Brain pericyte (primary cell): ENCODE results near the gene ACSL6.

ENCODE experiments used
- DNase-seq: peaks from one replicate; pipeline ENCODE4 v3.0.0-alpha.2; 2012; ENCODE audit warnings: low read depth, low spot score

Gene ACSL6

DNA sequence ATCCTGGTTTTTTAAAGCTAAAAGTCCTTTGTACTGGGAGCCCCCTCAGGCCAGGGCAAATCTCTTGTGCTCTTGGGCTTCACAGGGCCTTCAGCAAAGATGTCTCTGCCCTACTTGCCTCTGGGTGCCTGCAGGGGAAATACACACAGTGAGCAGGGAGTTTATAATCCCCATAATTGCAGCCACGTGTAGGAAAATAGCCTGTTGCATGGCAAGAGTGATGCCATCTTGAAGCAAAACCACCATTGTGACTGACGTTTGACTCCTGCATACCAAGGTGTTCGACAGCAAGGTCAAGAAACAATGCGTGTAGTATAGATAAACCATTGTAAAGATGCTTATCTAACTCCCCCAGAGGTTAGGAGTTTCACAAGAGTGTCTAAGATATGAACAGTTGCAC is 37.6 kb upstream of the ACSL6 start:
- DNase-seq: no peak

DNA sequence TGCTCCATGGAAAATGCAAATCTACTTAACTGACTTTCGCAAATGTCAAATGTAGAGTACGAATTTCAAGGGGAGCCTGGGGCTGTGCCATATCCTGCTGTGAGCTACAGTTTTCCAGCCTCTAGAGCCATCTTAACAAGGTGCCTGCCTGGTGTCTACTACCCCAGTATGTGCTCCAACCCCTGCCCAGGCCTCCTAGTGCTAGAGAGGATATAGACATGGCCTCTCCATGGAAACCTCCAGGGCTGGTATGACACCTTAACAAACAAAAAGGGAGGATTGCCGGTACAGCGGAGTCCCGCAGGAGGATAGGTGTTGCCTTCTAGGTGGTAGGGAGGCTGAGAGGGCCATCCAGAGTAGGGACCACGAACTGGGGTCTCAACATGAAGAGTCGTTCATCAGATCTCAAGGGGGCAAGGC is 35.4 kb upstream of the ACSL6 start:
- no peak for DNase-seq

DNA sequence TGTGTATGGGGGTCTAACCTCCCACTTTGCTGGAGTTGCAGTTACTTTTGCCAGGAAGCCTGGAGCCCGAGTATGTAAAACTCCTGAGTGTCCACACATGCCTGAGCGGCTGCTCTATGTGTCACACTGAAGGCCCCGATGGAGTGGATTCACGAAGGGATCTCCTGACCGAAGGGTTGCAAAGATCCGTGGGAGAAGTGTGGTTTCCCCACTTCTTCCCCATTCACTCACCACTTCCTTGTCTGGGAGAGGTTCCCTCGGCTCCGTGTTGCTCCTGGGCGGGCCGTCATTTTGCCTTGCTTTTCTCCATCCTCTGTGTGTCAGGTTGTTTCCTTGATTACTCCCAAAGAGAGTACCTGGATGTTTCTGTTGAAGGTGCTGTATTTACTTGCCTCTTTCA is 32.7 kb upstream of the ACSL6 start:
- DNase-seq: no peak

DNA sequence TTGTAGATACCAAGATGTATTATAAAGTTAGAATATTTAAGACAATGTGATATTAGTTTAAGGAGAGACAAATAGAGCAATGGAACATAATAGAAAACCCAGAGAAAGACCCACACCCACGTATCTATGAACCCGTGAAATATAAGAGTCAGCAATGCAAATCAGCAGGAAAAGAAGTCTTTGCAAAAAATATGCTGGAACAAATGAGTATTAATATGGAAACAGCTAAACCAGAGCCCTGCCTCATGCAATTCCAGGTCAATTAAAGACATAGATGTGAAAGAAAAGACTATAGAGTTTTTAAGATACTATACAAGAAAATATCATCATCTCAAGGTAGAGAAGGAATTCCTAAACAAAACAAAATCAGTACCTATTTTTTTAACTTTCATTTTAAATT is 25.9 kb upstream of the ACSL6 start:
- no peak for DNase-seq

DNA sequence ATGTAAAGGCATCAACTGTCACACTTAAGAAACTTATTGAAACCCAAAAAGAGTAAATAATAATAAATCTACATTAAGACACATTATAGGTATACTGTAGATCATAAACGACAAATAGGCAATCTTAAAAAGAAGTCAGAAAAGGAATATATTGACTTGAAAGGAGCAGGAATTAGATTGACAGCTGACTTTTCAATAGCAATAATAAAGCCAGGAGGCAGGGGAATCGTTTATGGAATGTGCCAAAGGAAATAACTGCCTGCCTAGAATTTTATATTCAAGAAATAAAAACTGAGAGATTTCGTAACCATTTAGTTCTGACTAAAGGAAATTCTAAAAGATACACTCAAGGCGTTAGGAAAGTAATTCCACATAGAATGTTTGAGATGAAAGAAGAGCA is 21.7 kb upstream of the ACSL6 start:
- no peak for DNase-seq

DNA sequence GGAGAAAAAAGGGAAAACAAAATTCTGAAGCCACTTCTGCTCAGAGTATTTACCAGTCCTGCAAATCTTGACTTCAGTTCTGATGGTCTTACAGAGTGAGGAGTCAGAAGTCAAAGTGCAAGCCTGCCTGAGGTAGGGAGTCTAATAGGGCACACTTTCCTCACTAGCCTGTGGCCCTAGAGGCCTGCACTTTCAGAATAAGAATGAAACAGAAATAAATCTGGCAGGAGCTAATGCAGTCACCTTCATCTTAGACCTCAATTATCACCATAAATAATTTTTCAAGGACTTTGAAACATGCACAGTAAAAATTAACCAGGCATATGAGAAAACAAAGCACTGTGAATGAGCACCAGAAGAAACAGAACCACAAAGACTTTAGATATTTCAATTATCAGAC is 20.7 kb upstream of the ACSL6 start:
- DNase-seq: no peak

DNA sequence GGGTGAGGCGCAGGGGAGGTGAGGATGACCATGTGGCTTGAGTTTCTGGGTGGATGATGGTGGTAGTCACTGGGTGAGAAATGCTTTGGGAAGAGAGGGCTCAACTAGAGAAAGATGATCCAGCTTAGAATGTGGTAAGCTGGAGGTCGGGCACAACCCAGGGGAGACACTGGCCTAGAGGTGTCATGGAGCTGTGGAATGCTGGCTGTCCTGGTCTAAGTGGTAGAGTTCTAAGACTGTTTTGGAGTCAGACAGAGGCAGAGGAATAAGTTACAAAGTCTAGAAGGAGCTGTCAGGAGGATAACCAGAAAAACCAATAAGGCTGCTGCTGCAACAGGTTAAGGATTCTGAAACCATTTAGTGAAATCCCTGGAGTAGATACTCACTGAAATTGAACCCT is 19.2 kb upstream of the ACSL6 start:
- no peak for DNase-seq

DNA sequence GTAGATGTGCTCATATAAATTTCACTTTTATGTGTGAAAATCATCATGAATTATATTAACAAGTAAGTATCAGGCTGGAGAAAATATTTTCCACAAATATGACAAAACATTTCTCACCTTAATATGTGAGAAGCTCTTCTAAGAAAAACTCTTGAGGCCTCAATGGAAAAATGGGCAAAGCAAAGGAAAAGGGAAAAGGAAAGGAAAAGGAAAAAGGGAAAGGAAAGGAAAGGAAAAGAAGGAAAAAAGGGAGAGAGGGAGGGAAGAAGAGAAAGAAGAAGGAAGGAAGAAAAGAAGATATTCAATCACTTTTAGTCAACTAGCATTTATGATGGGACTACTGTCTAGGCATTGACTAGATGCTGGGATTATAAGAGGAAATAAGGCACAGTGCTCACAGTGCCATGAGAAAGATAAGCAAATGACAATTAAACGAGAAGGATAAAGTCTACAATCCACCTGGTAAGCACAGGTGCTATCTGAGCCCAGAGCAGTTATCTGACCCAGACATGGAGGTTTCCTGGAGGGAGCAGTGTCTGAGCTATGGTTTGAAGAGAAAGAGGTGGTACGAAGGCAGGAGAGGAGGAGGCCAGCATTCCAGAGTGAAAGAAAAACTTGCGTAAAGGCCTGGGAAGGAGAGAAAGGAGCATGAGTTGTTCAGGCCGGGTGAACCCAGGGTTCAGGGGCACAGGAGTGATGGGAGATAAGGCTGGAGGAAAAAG is 18.3 kb upstream of the ACSL6 start:
- DNase-seq: no peak

DNA sequence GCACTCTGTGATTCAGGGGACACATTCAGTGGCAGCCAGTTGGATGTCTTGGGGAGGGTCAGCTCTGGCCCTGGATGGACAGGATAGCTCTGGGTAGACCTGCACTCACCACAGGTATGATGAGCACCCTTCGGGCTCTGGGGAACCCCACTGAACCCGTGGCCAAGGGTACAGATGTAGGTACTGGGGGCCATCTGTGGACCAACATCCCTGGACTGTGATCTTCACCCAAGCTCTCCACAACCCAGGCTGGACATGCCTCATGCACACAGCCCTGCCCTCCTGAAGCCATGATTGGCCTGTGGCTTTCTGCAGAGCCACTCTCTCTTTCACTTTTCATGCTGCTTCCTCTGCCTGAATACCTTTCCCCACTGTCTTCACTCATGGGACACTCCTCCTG is 15.6 kb upstream of the ACSL6 start:
- no peak for DNase-seq

DNA sequence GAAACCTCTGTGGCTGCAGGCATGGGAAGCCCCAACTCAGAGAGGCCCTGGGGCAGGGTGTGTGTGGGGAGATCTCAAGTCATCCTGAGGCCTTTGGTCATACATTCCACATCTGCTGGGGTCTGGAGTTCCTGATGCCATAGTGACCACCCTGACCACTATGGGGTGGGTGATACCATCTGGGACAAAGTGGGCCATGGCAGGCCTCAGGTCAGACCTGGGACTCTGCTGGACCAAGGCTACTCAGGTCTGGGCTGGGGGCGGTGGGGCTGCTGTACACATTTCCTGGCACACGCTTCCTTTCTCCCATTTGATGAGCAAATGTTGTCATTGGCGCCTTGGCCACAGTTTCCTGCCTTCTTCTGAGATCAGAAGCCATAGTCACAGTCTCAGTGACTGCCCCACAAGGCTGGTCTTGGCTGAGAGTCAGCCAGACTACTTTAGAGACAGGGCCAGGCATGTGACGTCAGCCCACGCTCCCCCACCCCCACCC is 15.1 kb upstream of the ACSL6 start:
- DNase-seq: no peak

DNA sequence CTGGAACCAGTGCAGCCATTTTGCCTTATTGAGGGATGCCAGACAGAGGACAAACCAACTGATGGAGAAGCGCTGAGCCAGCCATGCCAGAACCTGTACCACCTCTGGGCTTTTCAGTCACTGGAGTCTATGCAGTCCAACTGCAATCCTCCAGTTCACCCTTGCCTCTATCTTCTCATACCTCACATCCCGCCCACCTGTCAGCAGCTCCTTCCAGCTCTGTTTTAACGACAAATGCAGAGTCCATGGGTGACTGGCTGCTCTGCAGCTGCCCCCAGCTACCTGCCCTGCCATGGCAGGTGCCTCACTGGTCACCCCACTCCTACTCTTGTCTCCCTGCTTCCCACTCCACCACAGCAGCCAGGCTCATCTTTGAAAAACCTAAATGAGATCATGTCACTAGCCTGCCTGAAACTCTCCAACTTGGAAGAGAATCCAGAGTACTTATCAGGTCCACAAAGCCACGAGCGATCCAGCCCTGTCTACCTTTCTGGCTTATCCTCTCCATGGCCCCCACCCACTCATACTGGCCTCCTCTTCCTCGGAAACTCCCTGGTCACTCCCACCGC is 14.0 kb upstream of the ACSL6 start:
- DNase-seq: no peak

DNA sequence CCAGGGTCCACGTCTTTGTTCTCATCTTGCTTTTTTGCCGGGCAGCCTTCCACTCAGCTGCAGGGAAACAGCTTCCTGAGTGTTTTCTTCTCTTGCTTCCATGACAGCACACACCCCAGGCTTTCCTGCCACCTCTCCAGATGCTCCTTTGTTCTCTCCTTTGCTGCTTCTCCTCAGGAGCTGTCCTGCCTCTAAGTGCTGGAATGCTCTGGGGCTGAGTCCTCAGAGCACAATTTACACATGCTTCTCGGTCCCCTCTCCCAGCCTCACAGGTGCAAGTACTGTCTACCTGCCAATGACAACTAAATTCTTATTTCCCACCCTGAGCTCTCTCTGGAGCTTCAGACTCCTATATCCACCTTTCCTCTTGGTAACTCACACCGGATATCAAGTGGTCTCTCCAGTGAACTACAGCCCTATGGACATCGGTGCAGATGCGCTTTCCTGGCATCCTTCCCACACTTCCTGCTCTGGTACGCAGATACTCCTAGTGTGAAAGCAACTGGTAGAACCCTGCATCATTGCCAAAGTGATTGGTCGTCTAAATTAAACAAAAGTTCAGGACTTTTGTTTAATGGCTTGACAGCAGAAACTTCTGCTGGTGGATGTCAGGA is 13.4 kb upstream of the ACSL6 start:
- DNase-seq: no peak

DNA sequence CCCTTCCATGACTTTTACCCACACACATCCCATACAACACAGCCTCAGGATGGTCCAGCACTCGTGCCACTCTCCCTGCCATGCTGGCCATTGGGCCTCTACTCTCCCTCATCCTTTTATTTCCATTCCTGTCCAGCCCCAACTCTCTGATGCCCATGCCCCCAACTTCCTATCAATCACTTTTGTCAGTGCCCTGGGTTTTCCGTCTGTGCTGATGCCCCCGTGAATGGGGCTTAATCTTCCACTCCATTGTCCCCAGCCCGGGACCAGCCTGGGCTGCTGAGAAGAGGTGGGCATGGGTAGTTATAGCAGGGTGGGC is 12.6 kb upstream of the ACSL6 start:
- DNase-seq: no peak

DNA sequence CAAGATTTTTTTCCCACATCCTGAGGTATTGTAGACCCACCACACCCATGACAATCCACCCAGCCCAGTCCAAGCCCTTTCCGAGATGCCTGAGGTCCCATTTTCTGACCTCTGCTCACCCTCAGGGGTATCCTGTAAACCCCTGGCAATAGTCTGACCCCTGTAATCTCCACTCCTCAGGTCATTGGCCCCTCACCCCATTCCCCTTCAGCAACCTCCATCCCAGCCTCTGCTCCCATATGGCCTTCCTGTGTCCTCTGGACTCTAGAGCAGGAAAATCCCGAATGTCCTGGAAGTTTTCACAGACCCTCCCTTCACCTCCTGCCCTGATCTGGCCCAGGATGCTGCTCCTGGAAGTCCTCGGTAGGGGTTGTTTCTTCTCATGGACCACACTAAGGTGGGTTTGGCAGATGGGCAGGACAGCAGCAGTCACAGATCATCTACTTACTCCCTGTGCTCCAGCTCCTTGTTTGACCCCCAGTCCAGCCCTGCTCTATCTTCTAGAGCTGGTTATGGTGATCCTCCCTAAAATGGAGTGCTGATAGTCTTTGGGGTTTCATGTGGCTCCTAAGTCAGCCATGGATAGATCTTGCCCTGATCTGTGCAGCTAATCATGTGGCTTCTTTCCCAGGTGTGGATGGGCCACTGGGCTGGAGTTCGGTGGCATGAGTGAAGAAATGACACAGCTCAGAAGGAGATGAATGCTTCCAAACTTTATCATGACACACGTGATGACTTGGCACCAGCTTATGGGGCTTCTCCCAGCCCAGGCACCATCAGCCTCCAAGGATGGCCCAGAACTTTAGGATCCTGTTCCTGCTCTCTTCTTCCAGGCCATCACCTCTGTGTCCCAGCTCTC is 12.0 kb upstream of the ACSL6 start:
- DNase-seq: no peak

DNA sequence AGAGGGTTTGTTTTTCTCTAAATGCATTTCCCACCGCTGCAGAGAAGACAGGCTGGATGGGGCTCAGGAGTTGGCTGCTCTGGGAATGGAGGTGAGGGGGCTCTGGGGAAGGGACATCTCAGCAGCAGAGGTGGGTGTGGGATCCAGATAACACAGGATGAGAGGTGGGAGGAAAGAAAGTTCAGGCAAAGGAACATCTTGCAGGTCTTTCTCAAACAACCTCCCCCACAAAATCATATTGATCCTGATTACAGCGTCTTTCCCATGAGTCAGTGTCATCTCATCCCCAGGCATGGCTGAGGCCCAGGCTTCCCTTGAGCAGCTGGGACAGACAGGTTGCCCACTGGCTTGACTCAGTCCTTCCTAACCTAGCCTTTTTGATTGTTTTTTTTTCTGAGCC is 11.3 kb upstream of the ACSL6 start:
- no peak for DNase-seq

DNA sequence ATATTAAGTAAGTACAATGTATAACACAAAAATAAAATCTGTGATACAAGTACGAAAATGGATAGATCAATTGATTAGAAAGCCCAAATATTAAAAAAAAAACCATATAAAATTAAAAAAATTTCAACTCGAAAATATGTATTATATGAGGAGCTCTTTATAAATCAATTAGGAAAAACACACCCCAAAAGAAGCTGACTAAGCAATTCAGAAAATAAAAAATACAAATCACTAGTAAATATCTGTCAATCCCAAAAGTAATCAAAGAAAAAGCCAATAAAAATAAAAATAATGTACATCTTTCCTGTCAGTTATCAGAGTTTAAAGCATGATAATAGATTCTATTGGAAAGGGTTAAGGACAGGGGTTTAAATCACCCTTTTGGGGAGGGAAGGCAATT is 10.2 kb upstream of the ACSL6 start:
- no peak for DNase-seq

DNA sequence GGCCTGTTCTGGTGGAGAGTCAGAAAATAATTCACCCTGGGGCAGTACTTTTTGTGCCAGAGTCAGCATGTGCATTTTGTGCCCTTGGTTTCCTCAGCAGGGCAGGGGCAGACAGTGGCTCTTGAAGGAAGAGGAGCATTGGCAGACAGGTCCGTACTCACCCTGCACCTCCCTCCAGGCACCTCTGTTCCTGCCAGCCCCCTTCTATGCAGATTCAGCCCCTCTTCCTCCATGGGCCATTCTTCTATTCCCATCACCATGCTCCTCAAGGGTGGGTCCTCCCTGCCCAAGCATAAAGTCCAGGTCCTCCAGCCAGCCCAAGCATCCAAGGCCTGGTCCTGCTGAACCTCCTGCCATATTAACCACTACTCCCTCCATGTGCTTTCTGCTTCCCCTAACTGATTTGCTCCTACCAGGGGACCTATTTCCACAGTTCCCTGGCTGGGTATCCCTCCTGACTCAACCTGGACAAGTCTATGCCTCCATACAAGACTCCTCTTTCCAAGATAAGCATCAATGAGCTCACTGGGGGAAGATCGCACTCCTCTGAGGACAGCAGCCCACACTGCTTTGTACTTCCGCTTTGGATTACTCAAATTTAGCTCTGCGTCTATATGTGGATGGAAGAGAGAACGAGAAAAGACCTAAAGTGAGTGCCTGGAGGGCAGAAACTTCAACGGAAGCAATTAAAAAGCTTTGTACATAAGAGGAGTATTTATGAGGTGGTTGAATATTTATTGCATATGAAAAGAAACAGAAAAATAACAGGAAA is 9.3 kb upstream of the ACSL6 start:
- DNase-seq: no peak

DNA sequence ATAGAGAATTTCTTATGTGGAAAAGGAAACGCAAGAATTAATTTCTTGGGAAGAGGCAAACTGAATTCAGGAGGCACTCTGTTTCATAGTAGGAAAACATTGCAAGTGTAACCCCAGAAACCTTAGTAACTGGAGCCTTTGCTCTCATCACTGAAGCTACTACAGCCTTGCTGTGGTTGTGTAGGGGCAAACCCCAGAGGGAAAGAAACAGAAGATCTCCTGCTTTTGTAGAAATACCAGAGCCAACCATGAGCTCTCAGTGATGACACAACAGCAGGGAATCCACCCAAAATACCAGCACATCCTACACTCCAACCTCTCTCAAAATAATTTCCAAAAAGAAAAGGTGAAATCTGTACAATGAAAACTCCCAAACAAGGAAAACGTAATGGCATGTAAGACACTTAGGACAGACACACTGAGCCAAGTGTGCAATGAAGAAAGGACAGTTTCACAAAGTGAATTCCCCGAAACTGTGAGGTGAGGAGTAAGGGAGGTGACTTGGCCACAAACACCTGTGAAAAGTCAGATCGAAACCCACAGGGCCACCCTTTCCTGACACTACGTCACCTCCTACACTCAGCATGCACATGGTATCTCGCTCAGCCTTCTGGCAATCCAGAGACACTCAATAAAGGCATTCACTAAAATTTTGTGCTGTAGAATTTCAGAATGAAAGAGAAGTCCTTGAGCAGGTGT is 8.5 kb upstream of the ACSL6 start:
- DNase-seq: no peak

DNA sequence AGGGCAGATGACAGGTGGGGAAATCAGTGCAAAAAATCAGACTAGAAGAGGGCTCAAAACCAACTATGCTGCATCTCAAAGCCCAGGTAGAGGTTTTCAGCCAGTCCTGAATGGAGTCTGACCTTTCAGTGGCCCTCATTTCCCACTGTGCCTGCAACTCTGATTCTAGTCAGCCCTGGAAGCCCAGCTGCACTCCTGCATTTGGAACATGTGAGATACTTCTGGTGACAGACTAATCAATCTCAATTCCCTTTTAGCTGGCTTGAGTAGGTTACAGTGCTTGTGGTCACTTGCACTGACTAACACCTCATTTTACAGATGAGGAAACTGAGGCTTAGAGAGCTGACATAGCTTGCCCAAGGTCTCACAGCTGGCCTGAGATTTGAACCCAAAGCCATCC is 7.9 kb upstream of the ACSL6 start:
- DNase-seq: no peak

DNA sequence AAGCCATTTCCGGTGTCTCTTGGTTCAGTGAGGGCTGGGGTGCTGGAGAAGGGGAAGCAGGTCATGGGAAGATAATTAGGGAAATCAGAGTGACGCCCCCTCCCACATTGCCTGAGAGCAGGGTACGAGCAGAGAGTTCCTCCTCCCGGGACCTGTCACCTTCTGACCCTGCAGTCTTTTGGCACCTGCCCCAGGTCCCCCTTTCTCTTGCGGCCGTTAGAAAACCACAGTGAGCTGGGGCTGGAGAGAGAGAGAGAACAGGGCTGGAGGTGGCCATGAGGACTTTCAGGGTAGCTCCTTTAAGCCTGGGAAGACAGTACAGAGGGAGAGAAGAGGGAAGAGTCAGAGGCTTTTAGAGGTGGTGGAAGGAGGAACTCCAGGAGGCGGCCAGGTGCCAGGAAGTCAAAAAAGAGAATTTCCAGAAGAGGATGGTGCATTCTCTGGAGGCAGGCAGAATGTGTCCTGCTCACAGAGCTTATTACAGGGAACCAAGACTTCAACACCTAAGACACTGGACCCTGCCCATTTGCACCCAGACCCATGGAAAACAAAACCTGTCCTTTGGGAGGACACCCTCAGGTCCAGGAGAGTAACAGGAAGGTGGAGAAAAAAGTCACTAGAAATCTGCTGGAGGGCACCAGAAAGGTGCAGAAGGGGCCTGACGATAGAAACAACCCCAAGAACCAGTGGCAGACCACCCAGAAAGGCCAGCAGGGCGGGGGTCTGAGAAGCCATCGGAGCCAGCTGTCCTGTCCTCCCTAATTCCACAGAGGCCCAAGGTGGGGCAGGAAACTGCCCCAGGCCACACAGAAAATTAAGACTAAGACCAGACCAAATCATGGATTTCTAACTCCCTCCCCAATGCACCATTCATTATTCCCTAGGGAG is 6.5 kb upstream of the ACSL6 start:
- no peak for DNase-seq
